ENCODE data around the gene MND1.

GRCh38 chr4:153448003-153448731 is 103.7 kb downstream of the MND1 start:
- TF ChIP-seq CTCF (IDR thresholded peaks at IDR 0.05) (no peak), POLR2A (IDR thresholded peaks at IDR 0.05) (no peak)

Data from right lobe of liver (tissue), 4 donors.